A673 (cell line): Measurements from ENCODE around the gene OR2T34. TPM values are rescaled to one million over a fixed set of nuclear protein-coding genes. Genes with fewer than 3 reads are reported as not detected.

Experiments used
- BruUV-seq: library from RNA; stranded (reverse); fragments of 400-500 nt; replicated peaks from 2 replicates; lab custom pipeline; 2021; lab: Mats Ljungman, UMichigan
- CTCF ChIA-PET: fragments of 300-600 bp; sonication (Branson Sonifier 250); formaldehyde crosslinking; loops from one replicate; lab custom pipeline; 2022; ENCODE audit warnings: antibody characterized with exemption; lab: Charles Lee
- POLR2A ChIA-PET: fragments of 300-600 bp; sonication (Branson Sonifier 250); formaldehyde crosslinking; loops from one replicate; lab custom pipeline; 2022; ENCODE audit warnings: antibody characterized with exemption; ENCODE audit not compliant: low non-redundant PET; lab: Charles Lee
- DNase-seq: peaks from one replicate; pipeline ENCODE4 v3.0.0-alpha.2; 2015; ENCODE audit warnings: low spot score
- H3K27ac ChIP-seq: fragments of 200-600 bp; sonication (generic); 2 replicates; pipeline ENCODE4 v1.5.1; 2016; ENCODE audit warnings: mixed run types, low read depth, mild to moderate bottlenecking, mixed read lengths, antibody characterized with exemption, low read length; ENCODE audit not compliant: poor library complexity, severe bottlenecking
- H3K27me3 ChIP-seq: fragments of 200-600 bp; sonication (generic); replicated peaks from 2 replicates; pipeline ENCODE4 v1.6.1; 2017; ENCODE audit warnings: mixed run types, low read depth, mild to moderate bottlenecking, mixed read lengths, antibody characterized with exemption, low read length; ENCODE audit not compliant: insufficient read depth, poor library complexity
- H3K36me3 ChIP-seq: fragments of 200-600 bp; sonication (generic); 2 replicates; pipeline ENCODE4 v1.6.1; 2016; ENCODE audit warnings: mixed run types, mild to moderate bottlenecking, mixed read lengths, antibody characterized with exemption, low read length; ENCODE audit not compliant: insufficient read depth, poor library complexity, severe bottlenecking
- H3K4me1 ChIP-seq: fragments of 200-600 bp; sonication (generic); 2 replicates; pipeline ENCODE4 v1.6.1; 2017; ENCODE audit warnings: mixed run types, mild to moderate bottlenecking, mixed read lengths, antibody characterized with exemption, low read length; ENCODE audit not compliant: insufficient read depth, poor library complexity, severe bottlenecking
- H3K4me3 ChIP-seq: fragments of 200-600 bp; sonication (generic); 2 replicates; pipeline ENCODE4 v1.5.1; 2016; ENCODE audit warnings: low read depth, mixed run types, mild to moderate bottlenecking, mixed read lengths, low read length; ENCODE audit not compliant: poor library complexity, severe bottlenecking
- H3K9me3 ChIP-seq: fragments of 200-600 bp; sonication (generic); 2 replicates; pipeline ENCODE4 v1.6.1; 2016; ENCODE audit warnings: mixed run types, low read depth, mild to moderate bottlenecking, mixed read lengths, antibody characterized with exemption, low read length; ENCODE audit not compliant: poor library complexity, severe bottlenecking
- EZH2 ChIP-seq: fragments of 200-600 bp; sonication (generic); IDR thresholded peaks from 2 replicates; pipeline ENCODE4 v1.6.1; 2017; ENCODE audit warnings: borderline replicate concordance, low read depth, mild to moderate bottlenecking, mixed read lengths, antibody characterized with exemption, low read length; ENCODE audit not compliant: poor library complexity, severe bottlenecking
- intact Hi-C: fragments of 100-400 bp; cut with micrococcal nuclease; formaldehyde crosslinking; loops from one replicate; pipeline ENCODE4 v1.10.0; 2022; ENCODE audit not compliant: unreplicated experiment
- total RNA-seq: library from RNA; stranded (reverse); gene quantifications from 2 replicates; pipeline ENCODE4 v1.2.3, GENCODE V29; 2021
- TF ChIP-seq, protein P1 (sequence below): fragments of 300-800, 200-600 bp; sonication (generic); conservative IDR thresholded peaks from 2 replicates; pipeline ENCODE4 v1.5.1; 2017; ENCODE audit warnings: low read depth, mild to moderate bottlenecking, antibody characterized with exemption, low read length, moderate library complexity, mixed read lengths

Gene OR2T34
- total RNA-seq, 1 experiment from 2014 or later: not detected

DNA sequence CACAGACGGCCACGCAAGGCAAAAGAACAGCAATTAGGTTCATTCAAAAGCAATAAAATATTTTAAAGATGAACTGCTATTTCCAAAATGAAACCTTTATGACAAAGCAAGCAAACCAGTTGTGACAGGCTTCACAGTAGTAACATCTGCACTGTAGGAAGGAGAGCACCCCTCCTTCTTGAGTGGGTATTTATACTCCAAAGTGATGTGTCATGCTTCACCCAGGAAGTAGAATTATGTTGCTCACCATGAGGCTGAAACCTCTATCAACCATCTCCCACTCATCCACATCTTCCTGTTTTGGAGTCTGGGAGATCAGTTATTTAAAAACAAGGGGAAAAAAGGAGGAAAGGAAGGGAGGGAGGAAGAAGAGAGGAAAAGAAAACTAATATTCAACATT is 22.1 kb upstream of the OR2T34 start:
- ChIA-PET CTCF (no interaction called here), POLR2A (no interaction called here)
- Histone ChIP-seq H3K36me3 (no peaks in the 10 kb centered on the region), H3K27me3 (no peaks in the 10 kb centered on the region), H3K27ac (no peak overlapping the region), H3K9me3 (no peaks in the 10 kb centered on the region), H3K4me3 (no peak overlapping the region), H3K4me1 (peaks cover 9% of the 10 kb centered on the region)
- no TSS peak for BruUV-seq
- DNase-seq: peak; percentile 40
- TF ChIP-seq, protein P1, sequence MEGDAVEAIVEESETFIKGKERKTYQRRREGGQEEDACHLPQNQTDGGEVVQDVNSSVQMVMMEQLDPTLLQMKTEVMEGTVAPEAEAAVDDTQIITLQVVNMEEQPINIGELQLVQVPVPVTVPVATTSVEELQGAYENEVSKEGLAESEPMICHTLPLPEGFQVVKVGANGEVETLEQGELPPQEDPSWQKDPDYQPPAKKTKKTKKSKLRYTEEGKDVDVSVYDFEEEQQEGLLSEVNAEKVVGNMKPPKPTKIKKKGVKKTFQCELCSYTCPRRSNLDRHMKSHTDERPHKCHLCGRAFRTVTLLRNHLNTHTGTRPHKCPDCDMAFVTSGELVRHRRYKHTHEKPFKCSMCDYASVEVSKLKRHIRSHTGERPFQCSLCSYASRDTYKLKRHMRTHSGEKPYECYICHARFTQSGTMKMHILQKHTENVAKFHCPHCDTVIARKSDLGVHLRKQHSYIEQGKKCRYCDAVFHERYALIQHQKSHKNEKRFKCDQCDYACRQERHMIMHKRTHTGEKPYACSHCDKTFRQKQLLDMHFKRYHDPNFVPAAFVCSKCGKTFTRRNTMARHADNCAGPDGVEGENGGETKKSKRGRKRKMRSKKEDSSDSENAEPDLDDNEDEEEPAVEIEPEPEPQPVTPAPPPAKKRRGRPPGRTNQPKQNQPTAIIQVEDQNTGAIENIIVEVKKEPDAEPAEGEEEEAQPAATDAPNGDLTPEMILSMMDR: no peak
- no peak for TF ChIP-seq EZH2
- intact Hi-C loops: no loop called here

DNA sequence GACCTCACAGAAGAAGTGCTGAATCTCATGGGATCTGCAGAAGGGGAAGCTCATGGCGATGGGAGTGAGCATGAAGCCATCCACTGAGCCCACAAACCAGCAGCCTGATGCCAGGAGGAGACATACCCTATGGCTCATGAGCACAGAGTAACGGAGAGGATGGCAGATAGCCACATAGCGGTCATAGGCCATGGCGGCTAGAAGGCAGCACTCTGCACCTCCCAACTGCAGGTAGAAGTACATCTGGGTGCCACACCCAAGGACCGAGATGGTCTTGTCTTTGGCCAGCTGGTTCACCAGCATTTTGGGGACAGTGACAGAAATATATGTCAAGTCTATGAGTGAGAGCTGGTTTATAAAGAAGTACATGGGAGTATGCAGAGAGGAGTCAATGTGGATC is 18.7 kb upstream of the OR2T34 start:
- intact Hi-C loops: no loop called here
- ChIA-PET CTCF (no interaction called here), POLR2A (no interaction called here)
- Histone ChIP-seq H3K4me1 (peaks cover 9% of the 10 kb centered on the region), H3K36me3 (no peaks in the 10 kb centered on the region), H3K27ac (no peak overlapping the region), H3K9me3 (no peaks in the 10 kb centered on the region), H3K27me3 (no peaks in the 10 kb centered on the region), H3K4me3 (no peak overlapping the region)
- TF ChIP-seq, protein P1: no peak
- TF ChIP-seq EZH2: no peak
- no TSS peak for BruUV-seq
- no peak for DNase-seq

DNA sequence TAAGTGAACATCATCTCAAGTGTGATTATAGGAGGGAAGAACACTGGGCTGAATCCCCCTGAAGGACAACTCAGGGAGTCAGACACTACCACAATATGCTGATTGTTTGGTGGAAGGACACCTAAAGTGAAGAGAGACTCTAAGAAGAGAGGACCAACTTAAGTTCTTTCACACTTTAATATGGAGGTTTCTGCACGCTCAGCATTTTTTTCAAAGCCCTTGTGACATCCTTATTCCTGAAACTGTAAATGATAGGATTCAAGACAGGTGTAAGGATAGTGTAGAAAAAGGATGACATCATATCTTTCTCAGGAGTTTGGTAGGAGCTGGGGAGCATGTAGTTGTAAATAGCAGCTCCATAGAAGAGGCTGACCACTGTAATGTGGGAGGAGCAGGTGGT is 18.1 kb upstream of the OR2T34 start:
- BruUV-seq: no TSS peak
- ChIA-PET POLR2A (no interaction called here), CTCF (no interaction called here)

More for the DNA sequence above, 18.1 kb upstream of the OR2T34 start:
- no peak overlapping the region for H3K4me3 ChIP-seq
- TF ChIP-seq, protein P1: no peak
- TF ChIP-seq EZH2: no peak
- H3K4me1 ChIP-seq: peaks cover 9% of the 10 kb centered on the region
- H3K36me3 ChIP-seq: no peaks in the 10 kb centered on the region
- no peak overlapping the region for H3K27ac ChIP-seq
- DNase-seq: no peak
- H3K27me3 ChIP-seq: no peaks in the 10 kb centered on the region
- intact Hi-C loops: no loop called here
- no peaks in the 10 kb centered on the region for H3K9me3 ChIP-seq
